ENCODE results near the gene SNRPF. TPM values are rescaled to one million over a fixed set of nuclear protein-coding genes. Genes with fewer than 3 reads are reported as not detected.

SNRPF gene
- total RNA-seq, 1 donor = 15.0 TPM

DNA sequence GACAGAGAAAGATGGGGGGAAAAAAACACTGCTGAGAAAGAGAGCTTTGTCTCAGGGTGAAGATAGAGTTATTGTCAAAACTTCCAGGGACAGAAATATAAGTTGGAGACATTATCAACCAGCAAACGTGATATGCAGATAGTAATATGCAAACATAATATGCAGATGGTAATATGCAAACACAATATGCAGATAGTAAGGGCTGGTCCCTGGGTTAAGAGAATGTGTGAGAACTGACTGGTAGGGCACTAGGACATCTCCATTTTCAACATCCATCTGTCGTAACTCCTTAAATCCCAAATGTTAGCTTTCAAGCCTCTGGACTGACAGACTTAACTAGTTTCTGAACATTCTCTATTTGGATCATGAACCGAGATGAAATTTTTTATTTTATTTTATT is 32.2 kb downstream of the SNRPF start:
- no peak overlapping the region for H3K4me3 ChIP-seq (ENCODE audit: low read depth, low read length)
- DNase-seq (ENCODE audit: low read depth) = no peak
- TF ChIP-seq, protein P1, sequence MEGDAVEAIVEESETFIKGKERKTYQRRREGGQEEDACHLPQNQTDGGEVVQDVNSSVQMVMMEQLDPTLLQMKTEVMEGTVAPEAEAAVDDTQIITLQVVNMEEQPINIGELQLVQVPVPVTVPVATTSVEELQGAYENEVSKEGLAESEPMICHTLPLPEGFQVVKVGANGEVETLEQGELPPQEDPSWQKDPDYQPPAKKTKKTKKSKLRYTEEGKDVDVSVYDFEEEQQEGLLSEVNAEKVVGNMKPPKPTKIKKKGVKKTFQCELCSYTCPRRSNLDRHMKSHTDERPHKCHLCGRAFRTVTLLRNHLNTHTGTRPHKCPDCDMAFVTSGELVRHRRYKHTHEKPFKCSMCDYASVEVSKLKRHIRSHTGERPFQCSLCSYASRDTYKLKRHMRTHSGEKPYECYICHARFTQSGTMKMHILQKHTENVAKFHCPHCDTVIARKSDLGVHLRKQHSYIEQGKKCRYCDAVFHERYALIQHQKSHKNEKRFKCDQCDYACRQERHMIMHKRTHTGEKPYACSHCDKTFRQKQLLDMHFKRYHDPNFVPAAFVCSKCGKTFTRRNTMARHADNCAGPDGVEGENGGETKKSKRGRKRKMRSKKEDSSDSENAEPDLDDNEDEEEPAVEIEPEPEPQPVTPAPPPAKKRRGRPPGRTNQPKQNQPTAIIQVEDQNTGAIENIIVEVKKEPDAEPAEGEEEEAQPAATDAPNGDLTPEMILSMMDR (IDR thresholded peaks at IDR 0.05; ENCODE audit: insufficient read depth, low read length) = no peak

DNA sequence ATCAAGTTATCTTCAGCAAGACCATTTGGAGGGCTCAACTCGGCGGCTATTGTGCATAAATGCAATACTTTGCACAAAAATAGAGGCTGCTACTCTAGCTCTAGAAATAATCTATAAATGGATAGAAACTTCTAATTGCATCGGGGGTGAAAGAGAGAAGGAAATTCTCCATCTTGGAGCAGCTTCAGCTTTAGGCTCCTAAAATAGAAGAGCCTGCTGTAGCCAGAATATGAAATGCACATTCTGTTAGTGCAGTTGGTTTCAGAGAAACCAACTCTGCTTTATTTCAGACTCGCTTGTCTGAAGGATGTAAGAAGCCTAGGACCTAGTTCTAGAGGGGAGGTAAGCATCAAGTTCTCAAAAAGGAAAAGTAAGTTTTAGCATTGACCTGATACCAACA is 38.1 kb downstream of the SNRPF start:
- TF ChIP-seq, protein P1 (IDR thresholded peaks at IDR 0.05; ENCODE audit: insufficient read depth, low read length) = no peak
- no peak for DNase-seq (ENCODE audit: low read depth)
- H3K4me3 ChIP-seq (ENCODE audit: low read depth, low read length) = no peak overlapping the region

DNA sequence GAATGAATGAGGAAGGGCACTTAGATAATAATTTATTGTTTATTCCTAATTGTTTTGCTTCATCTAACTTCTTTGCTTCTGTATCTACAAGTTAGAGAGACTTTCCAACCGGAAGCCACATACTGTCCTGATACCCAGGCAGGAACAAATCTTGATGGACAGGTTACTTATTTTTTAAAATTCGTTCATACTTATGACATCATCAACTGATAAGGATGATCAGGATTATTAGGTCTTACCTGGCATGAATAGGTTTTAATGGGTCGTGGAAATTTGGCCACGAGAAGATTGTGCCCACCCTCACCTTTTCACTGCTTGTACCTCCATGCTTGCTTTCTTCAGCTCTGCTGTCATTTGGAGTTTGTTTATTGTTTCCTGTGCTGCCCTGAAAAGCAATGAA is 39.3 kb downstream of the SNRPF start:
- TF ChIP-seq, protein P1 (IDR thresholded peaks at IDR 0.05; ENCODE audit: insufficient read depth, low read length) = no peak
- DNase-seq (ENCODE audit: low read depth) = no peak
- no peak overlapping the region for H3K4me3 ChIP-seq (ENCODE audit: low read depth, low read length)

DNA sequence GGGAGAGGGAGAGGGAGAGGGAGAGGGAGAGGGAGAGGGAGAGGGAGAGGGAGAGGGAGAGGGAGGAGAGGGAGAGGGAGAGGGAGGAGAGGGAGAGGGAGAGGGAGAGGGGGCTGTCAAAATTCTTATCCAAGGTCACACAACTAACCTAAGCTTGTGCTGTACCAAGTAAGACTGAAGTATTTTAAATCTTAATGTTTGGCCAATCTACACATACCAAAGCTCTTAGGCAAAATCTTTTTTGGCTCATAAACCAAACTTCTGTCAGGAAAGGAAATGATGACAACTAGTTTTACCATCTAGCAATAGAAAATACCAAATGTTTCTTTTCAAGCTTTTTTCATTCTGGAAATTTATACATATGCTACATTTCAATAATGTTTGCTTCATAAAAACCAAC is 49.8 kb downstream of the SNRPF start:
- peak; percentile 87 for DNase-seq (ENCODE audit: low read depth)
- TF ChIP-seq, protein P1 (IDR thresholded peaks at IDR 0.05; ENCODE audit: insufficient read depth, low read length) = no peak
- H3K4me3 ChIP-seq (ENCODE audit: low read depth, low read length) = no peak overlapping the region

GRCh38 chr12:95909871-95910270 is 51.1 kb downstream of the SNRPF start:
- TF ChIP-seq, protein P1 (IDR thresholded peaks at IDR 0.05; ENCODE audit: insufficient read depth, low read length) = no peak
- H3K4me3 ChIP-seq (ENCODE audit: low read depth, low read length) = no peak overlapping the region
- no peak for DNase-seq (ENCODE audit: low read depth)

Other genes starting within 250 kb of the SNRPF start
- 8.7 and 71.8 TPM in 2 replicates for gene NTN4, start 68.2 kb upstream of the SNRPF start, total RNA-seq (ENCODE audit: low replicate concordance)
- not detected in 2 replicates for gene CCDC38, start 83.7 kb downstream of the SNRPF start, total RNA-seq (ENCODE audit: low replicate concordance)
- gene AMDHD1, start 84.4 kb downstream of the SNRPF start, total RNA-seq (ENCODE audit: low replicate concordance) = 0.63 TPM in 1 of 2 replicates, not detected in the other
- 0.09 and 2.2 TPM in 2 replicates for gene HAL, start 137.4 kb downstream of the SNRPF start, total RNA-seq (ENCODE audit: low replicate concordance)
- gene LTA4H, start 176.6 kb downstream of the SNRPF start, total RNA-seq (ENCODE audit: low replicate concordance) = 68.1 and 88.2 TPM in 2 replicates